Breast epithelium (tissue), 4 donors: ENCODE data around the gene FAM3C. TPM values are rescaled to one million over a fixed set of nuclear protein-coding genes. Genes with fewer than 3 reads are reported as not detected.

ENCODE experiments used
- DNase-seq, 2 donors: peaks; one replicate each; pipeline ENCODE4 v3.0.0-alpha.2; 2019; ENCODE audit warnings: low spot score in 2 of 2
- H3K27ac ChIP-seq, 2 donors: fragments of 200-600 bp; sonication (generic) in 1 of 2; one replicate each; pipeline ENCODE4 v1.5.1; 2016 to 2019; ENCODE audit warnings: mild to moderate bottlenecking in 1 of 2
- H3K27me3 ChIP-seq, 2 donors: fragments of 200-600 bp; sonication (generic) in 1 of 2; one replicate each; pipeline versions ENCODE4 v1.5.1 to v1.6.0; 2017 to 2019; ENCODE audit warnings: control low read depth in 1 of 2, mild to moderate bottlenecking in 1 of 2
- H3K36me3 ChIP-seq: fragments of 200-600 bp; one replicate; pipeline ENCODE4 v1.5.1; 2019
- H3K4me1 ChIP-seq, 2 donors: fragments of 200-600 bp; sonication (generic); one replicate each; pipeline ENCODE4 v1.5.1; 2016 to 2019; ENCODE audit warnings: control low read depth in 1 of 2
- H3K4me3 ChIP-seq, 3 donors: fragments of 200-600 bp; sonication (generic); 1 replicate in 2 of 3; 2 replicates in 1 of 3; pipeline ENCODE4 v1.5.1; 2016 to 2019; ENCODE audit warnings: mild to moderate bottlenecking in 3 of 3, moderate library complexity in 2 of 3
- H3K9me3 ChIP-seq, 2 donors: fragments of 200-600 bp; sonication (generic) in 1 of 2; one replicate each; pipeline ENCODE4 v1.5.1; 2016 to 2019; ENCODE audit warnings: control low read depth in 1 of 2
- POLR2A ChIP-seq: fragments of 450-650 bp; IDR thresholded peaks from one replicate; pipeline ENCODE4 v1.6.1; 2016; ENCODE audit warnings: antibody characterized with exemption, mild to moderate bottlenecking, moderate library complexity
- POLR2AphosphoS5 ChIP-seq, 3 donors: sonication (generic); formaldehyde crosslinking; IDR thresholded peaks; one replicate each; pipeline ENCODE4 v1.6.1; 2017; ENCODE audit warnings: antibody characterized with exemption in 3 of 3
- intact Hi-C: fragments of 100-400 bp; cut with DNase I; formaldehyde crosslinking; loops from one replicate; pipeline ENCODE4 v1.15.1; 2023; ENCODE audit warnings: low total_unique reads
- total RNA-seq, 3 donors: library from RNA; depleted of rRNA; stranded (reverse); fragments of >200 nt; gene quantifications; one replicate each; pipeline ENCODE4 v1.1.0, GENCODE V29; 2016
- TF ChIP-seq, protein P1 (sequence below), 3 donors: fragments of 450-650 bp; IDR thresholded peaks; one replicate each; pipeline ENCODE4 v1.5.1; 2016 to 2017; ENCODE audit warnings: antibody characterized with exemption in 3 of 3, mild to moderate bottlenecking in 3 of 3, moderate library complexity in 3 of 3

The FAM3C gene
- total RNA-seq, 3 donors from 2014 or later = 35.8 to 89.7 (median 50.8) TPM

DNA sequence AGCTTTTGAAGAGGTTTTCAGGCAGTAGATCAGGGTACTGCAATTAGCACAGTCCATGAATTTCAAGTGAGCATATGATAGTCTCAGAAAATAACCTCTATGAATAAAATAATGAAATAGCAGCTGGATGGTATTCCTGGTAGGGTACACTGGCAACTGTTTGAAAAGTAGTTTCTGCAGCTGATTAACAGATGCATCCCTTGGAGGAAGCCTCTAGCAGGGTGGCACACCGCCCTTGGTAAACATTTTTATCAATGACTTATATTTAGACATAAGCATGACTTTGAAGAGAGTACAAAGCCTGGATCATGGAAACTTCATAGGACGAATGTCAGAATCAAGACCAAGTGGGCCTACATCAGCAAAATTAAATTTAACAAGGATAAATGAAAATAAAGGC is 40.5 kb downstream of the FAM3C start:
- no peaks in the 10 kb centered on the region for H3K9me3 ChIP-seq
- H3K27me3 ChIP-seq = no peaks in the 10 kb centered on the region
- no peak overlapping the region for H3K4me3 ChIP-seq
- intact Hi-C loops = no loop called here
- H3K27ac ChIP-seq = no peak overlapping the region
- TF ChIP-seq POLR2AphosphoS5 (IDR thresholded peaks at IDR 0.05) = no peak
- TF ChIP-seq, protein P1, sequence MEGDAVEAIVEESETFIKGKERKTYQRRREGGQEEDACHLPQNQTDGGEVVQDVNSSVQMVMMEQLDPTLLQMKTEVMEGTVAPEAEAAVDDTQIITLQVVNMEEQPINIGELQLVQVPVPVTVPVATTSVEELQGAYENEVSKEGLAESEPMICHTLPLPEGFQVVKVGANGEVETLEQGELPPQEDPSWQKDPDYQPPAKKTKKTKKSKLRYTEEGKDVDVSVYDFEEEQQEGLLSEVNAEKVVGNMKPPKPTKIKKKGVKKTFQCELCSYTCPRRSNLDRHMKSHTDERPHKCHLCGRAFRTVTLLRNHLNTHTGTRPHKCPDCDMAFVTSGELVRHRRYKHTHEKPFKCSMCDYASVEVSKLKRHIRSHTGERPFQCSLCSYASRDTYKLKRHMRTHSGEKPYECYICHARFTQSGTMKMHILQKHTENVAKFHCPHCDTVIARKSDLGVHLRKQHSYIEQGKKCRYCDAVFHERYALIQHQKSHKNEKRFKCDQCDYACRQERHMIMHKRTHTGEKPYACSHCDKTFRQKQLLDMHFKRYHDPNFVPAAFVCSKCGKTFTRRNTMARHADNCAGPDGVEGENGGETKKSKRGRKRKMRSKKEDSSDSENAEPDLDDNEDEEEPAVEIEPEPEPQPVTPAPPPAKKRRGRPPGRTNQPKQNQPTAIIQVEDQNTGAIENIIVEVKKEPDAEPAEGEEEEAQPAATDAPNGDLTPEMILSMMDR (IDR thresholded peaks at IDR 0.05) = no peak
- no peak for TF ChIP-seq POLR2A
- no peak for DNase-seq
- H3K36me3 ChIP-seq = no peaks in the 10 kb centered on the region
- no peaks in the 10 kb centered on the region for H3K4me1 ChIP-seq

DNA sequence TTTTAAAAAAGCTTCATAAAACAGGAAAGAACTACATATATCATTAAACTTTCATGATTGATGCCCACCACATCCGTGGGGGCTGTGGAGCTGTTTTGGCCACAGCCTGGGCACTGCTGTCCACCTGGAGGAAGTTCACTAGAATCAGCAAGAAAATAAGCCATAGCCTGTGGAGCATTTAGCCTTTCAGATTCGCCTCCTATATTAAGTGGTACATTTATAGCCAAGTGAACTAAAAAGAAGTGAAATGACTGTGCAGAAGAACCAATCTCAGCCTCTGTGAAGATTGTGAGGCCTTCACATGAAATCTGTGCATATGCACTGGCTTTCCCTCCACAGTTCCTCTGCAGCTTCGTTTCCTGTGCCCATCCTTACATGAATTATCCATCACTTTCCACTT is 43.8 kb downstream of the FAM3C start:
- Histone ChIP-seq H3K4me3 (no peak overlapping the region), H3K9me3 (no peaks in the 10 kb centered on the region), H3K4me1 (no peaks in the 10 kb centered on the region), H3K27ac (no peak overlapping the region), H3K36me3 (no peaks in the 10 kb centered on the region), H3K27me3 (no peaks in the 10 kb centered on the region)
- no peak for DNase-seq
- intact Hi-C loops = no loop called here
- TF ChIP-seq, protein P1 (IDR thresholded peaks at IDR 0.05) = no peak
- TF ChIP-seq POLR2A (no peak), POLR2AphosphoS5 (IDR thresholded peaks at IDR 0.05) (no peak)

DNA sequence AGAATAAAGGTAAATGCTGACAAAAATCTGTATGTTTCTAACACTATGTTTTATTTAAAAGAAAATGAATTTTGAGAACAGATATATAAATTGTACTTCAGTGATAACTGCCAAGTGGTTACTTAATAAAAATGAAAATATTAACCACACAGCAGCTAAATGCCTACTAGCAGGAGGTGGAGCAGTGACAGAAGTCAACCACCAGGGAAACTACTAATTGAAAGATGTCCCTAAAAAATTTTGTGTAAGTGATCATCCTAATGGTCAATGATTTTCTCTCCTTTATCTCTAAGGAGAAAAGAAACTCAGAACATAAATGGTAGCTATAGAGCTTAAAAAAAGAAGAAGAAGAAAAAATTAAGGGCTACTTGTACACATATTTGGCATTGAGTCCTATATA is 44.4 kb downstream of the FAM3C start:
- intact Hi-C loops = no loop called here
- Histone ChIP-seq H3K9me3 (no peaks in the 10 kb centered on the region), H3K4me1 (no peaks in the 10 kb centered on the region), H3K27ac (no peak overlapping the region), H3K4me3 (no peak overlapping the region), H3K27me3 (no peaks in the 10 kb centered on the region), H3K36me3 (no peaks in the 10 kb centered on the region)
- TF ChIP-seq, protein P1 (IDR thresholded peaks at IDR 0.05) = no peak
- TF ChIP-seq POLR2A = no peak
- DNase-seq = no peak

DNA sequence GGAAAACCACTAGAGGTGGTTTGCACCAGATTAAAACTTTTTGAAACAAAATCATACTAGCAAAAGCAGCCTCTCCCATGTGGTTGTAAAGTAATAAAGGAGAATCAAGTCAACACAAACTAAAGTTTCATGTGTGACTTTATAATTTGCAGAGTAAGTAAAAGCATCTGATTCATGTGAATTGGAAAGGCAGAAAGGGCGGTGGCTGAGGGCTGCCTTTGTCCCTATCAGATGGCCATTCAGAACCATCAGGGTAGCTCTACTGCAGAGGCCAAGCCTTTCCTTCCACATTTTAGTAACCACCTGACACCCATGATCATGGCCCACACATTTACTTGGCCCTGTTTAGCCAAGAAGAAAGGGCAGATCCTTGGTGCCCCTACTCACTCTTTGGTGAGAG is 51.6 kb downstream of the FAM3C start:
- Histone ChIP-seq H3K27me3 (no peaks in the 10 kb centered on the region), H3K4me1 (no peaks in the 10 kb centered on the region), H3K4me3 (no peak overlapping the region), H3K9me3 (no peaks in the 10 kb centered on the region), H3K27ac (no peak overlapping the region), H3K36me3 (no peaks in the 10 kb centered on the region)
- no peak for DNase-seq
- TF ChIP-seq POLR2AphosphoS5 (IDR thresholded peaks at IDR 0.05) (no peak), POLR2A (no peak)
- TF ChIP-seq, protein P1 (IDR thresholded peaks at IDR 0.05) = no peak
- intact Hi-C loops = no loop called here

DNA sequence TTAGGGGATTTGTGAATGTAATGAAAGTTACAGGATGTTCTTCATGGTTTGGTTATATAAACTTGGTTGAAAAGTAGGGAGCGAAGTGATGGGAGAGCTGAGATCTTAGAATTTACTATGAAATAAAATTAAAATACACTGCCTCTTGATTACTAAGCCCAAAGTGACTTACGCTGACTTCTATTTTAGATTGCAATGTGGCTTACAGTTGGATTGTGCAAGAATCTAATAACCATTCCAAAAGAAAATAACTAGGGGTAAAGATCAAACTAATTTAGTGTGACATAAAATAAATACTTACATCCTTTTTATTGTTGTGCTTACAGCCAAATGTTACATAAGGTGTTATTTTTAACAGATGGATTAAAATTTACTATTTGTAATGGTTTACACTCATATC is 52.0 kb downstream of the FAM3C start:
- no peaks in the 10 kb centered on the region for H3K27me3 ChIP-seq
- no peaks in the 10 kb centered on the region for H3K36me3 ChIP-seq
- H3K27ac ChIP-seq = no peak overlapping the region
- no peaks in the 10 kb centered on the region for H3K4me1 ChIP-seq
- intact Hi-C loops = no loop called here
- TF ChIP-seq POLR2A (no peak), POLR2AphosphoS5 (IDR thresholded peaks at IDR 0.05) (no peak)
- TF ChIP-seq, protein P1 (IDR thresholded peaks at IDR 0.05) = no peak
- no peaks in the 10 kb centered on the region for H3K9me3 ChIP-seq
- no peak overlapping the region for H3K4me3 ChIP-seq
- no peak for DNase-seq
